GM12878 (cell line): ENCODE measurements around the gene NFE2L1. TPM values are rescaled to one million over a fixed set of nuclear protein-coding genes. Genes with fewer than 3 reads are reported as not detected.

Experiments used
- ASH2L ChIP-seq: fragments of 300-600, 200-600 bp; sonication (generic); IDR thresholded peaks from 2 replicates; pipeline ENCODE4 v1.6.1; 2017; ENCODE audit warnings: low read depth, mild to moderate bottlenecking, borderline replicate concordance
- BCL11A ChIP-seq: IDR thresholded peaks from 2 replicates; pipeline ENCODE4 v1.6.1; 2011; ENCODE audit warnings: low read depth, low read length
- CBFB ChIP-seq: IDR thresholded peaks from 2 replicates; pipeline ENCODE4 v1.6.1; 2016; ENCODE audit warnings: antibody characterized with exemption, low read depth
- CBX3 ChIP-seq: fragments of 200-600 bp; sonication (generic); IDR thresholded peaks from 2 replicates; pipeline ENCODE4 v1.6.1; 2016; ENCODE audit warnings: low read depth, borderline replicate concordance
- CREB1 ChIP-seq: IDR thresholded peaks from 2 replicates; pipeline ENCODE4 v1.6.1; 2012; ENCODE audit warnings: low read depth, mild to moderate bottlenecking, inconsistent platforms
- GATAD2B ChIP-seq: fragments of 450-650 bp; conservative IDR thresholded peaks from 2 replicates; pipeline ENCODE4 v1.6.1; 2017; ENCODE audit warnings: low read depth, mild to moderate bottlenecking, moderate library complexity
- HDAC2 ChIP-seq: fragments of 200-600 bp; sonication (generic); IDR thresholded peaks from 2 replicates; pipeline ENCODE4 v1.6.1; 2017
- JUNB ChIP-seq: IDR thresholded peaks from 2 replicates; pipeline ENCODE4 v1.6.1; 2016; ENCODE audit warnings: antibody characterized with exemption, mild to moderate bottlenecking
- KLF5 ChIP-seq: fragments of 450-650 bp; IDR thresholded peaks from 2 replicates; pipeline ENCODE4 v1.6.1; 2014; ENCODE audit warnings: mild to moderate bottlenecking; ENCODE audit not compliant: partially characterized antibody
- MXI1 ChIP-seq: fragments of 150-350 bp; IDR thresholded peaks from 2 replicates; pipeline ENCODE4 v1.6.1; 2011; ENCODE audit warnings: low read depth, mild to moderate bottlenecking, inconsistent platforms, low read length, improper control_type of control experiment
- NFYB ChIP-seq: IDR thresholded peaks from 2 replicates; pipeline ENCODE4 v1.6.1; 2011; ENCODE audit warnings: low read depth, mild to moderate bottlenecking, low read length, improper control_type of control experiment, moderate library complexity; ENCODE audit not compliant: insufficient read depth
- NRF1 ChIP-seq: conservative IDR thresholded peaks from 2 replicates; pipeline ENCODE4 v1.6.1; 2011; ENCODE audit warnings: mild to moderate bottlenecking, low read depth, low read length, improper control_type of control experiment
- PML ChIP-seq: IDR thresholded peaks from 2 replicates; pipeline ENCODE4 v1.6.1; 2012; ENCODE audit warnings: low read length, inconsistent platforms
- POLR2AphosphoS5 ChIP-seq: IDR thresholded peaks from 2 replicates; pipeline ENCODE4 v1.6.1; 2011; ENCODE audit warnings: mild to moderate bottlenecking, low read length, inconsistent platforms
- SMAD1 ChIP-seq: fragments of 450-650 bp; IDR thresholded peaks from 2 replicates; pipeline ENCODE4 v1.6.1; 2018; ENCODE audit warnings: mild to moderate bottlenecking, low read depth; ENCODE audit not compliant: partially characterized antibody
- STAT3 ChIP-seq: IDR thresholded peaks from 2 replicates; pipeline ENCODE4 v1.6.1; 2011; ENCODE audit warnings: low read depth, low read length, improper control_type of control experiment
- TAF1 ChIP-seq: IDR thresholded peaks from 2 replicates; pipeline ENCODE4 v1.6.1; 2011; ENCODE audit warnings: mild to moderate bottlenecking, low read depth, low read length, borderline replicate concordance
- TBL1XR1 ChIP-seq: IDR thresholded peaks from 2 replicates; pipeline ENCODE4 v1.6.1; 2012; ENCODE audit warnings: low read depth, low read length, improper control_type of control experiment
- TCF12 ChIP-seq: IDR thresholded peaks from 2 replicates; pipeline ENCODE4 v1.6.1; 2011; ENCODE audit warnings: low read depth, mild to moderate bottlenecking, low read length
- polyA plus RNA-seq, 11 experiments: library from polyadenylated mRNA; depleted of rRNA in 4 of 11; unstranded in 6 of 11; stranded (reverse) in 5 of 11; fragments of >200 nt; fragmentation: Nextera tagmentation in 4 of 11; fragmentation: Illumina TruSeq in 1 of 11; extraction: Ambion mirVana in 4 of 11; extraction: Trizol in 1 of 11; gene quantifications; 1 replicate in 1 of 11; 2 replicates in 10 of 11; pipeline versions ENCODE4 v1.2.1 to v1.2.3, GENCODE V29; 2011 to 2016; ENCODE audit warnings: inconsistent platforms in 2 of 11, missing spikeins in 2 of 11, low read depth in 1 of 11
- total RNA-seq, 4 experiments: library from RNA; depleted of rRNA in 3 of 4; stranded (reverse); fragments of >200 nt in 3 of 4; fragmentation: Illumina TruSeq in 1 of 4; extraction: Trizol in 1 of 4; gene quantifications; 2 replicates each; pipeline versions ENCODE4 v1.2.1 to v1.2.3, GENCODE V29; 2013 to 2021
- TF ChIP-seq, protein P1 (sequence below): fragments of 450-650 bp; IDR thresholded peaks from 2 replicates; pipeline ENCODE4 v1.6.1; 2017; ENCODE audit warnings: mild to moderate bottlenecking, moderate library complexity
- TF ChIP-seq, protein P2 (sequence below): IDR thresholded peaks from 2 replicates; pipeline ENCODE4 v1.6.1; 2011; ENCODE audit warnings: low read depth, low read length, improper control_type of control experiment, borderline replicate concordance
- TF ChIP-seq, protein P3 (sequence below): IDR thresholded peaks from 2 replicates; pipeline ENCODE4 v1.6.1; 2011; ENCODE audit warnings: borderline replicate concordance, low read depth, mild to moderate bottlenecking, moderate library complexity, mixed read lengths, low read length; ENCODE audit not compliant: insufficient read depth; ENCODE audit errors: extremely low read length
- TF ChIP-seq, protein P4 (sequence below): fragments of 450-650 bp; IDR thresholded peaks from 2 replicates; pipeline ENCODE4 v1.6.1; 2016; ENCODE audit warnings: mild to moderate bottlenecking

Gene NFE2L1
- total and polyA plus RNA-seq, 10 of the 15 experiments (the other 5 are each of a cell fraction or from before 2014, with no cell fraction given) = 3.8 to 104 (median 26.4) TPM

DNA sequence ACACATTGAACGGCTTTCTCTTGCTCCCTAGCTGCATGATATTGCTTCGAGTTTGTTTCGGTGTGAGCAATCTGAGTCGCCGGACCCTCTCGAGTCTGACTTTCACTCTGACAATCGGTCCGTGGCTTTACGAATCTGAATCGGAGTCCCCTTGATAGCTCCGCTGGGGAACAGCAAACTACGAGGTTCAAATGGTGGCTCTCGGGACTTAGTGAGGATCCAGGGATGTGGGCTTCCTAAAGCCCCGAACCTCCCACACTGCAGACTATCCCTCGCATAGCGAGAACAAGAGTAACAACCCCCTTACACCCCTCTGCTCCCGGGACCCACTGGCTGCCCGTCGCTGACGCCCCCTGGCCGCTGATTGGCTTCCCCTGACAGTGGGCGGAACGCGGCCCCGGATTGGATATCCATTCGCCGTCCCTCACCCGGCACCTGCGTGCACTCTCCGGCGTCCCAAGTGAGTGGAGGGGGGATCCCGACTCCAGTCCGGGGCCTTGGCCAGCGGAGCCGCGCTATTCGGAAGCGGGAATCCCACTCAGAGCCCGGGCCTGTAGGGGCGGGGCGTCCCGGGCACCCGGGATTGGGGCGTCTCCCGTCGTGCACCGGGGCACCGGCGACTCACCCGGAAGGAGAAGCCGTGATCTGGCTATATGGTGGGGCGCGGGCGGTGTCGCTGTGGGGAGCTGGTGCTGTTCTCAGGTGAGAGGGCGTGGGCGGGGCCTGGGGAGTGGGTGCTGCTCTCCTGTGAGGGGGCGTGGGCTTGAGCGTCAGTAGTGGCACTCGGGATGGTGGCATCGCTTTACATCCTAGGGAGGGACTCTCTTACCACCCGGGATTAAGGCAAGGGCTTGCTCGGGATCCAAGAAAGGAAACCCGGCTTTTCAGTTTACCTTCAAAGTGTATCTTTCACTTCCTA, 59.2 kb downstream of the NFE2L1 start, which contains the start of gene SNX11 (continued):
- peak; percentile 22 for TF ChIP-seq SMAD1
- TF ChIP-seq POLR2AphosphoS5 = peak; percentile 82
- peak; percentile 52; the same call in 1 of the 2 replicates for TF ChIP-seq MXI1
- no peak for TF ChIP-seq KLF5
- 0 out of 2 replicates have a peak, but pooled peaks have one; percentile 49 for TF ChIP-seq CREB1
- TF ChIP-seq STAT3 = no peak
- TF ChIP-seq, protein P1, sequence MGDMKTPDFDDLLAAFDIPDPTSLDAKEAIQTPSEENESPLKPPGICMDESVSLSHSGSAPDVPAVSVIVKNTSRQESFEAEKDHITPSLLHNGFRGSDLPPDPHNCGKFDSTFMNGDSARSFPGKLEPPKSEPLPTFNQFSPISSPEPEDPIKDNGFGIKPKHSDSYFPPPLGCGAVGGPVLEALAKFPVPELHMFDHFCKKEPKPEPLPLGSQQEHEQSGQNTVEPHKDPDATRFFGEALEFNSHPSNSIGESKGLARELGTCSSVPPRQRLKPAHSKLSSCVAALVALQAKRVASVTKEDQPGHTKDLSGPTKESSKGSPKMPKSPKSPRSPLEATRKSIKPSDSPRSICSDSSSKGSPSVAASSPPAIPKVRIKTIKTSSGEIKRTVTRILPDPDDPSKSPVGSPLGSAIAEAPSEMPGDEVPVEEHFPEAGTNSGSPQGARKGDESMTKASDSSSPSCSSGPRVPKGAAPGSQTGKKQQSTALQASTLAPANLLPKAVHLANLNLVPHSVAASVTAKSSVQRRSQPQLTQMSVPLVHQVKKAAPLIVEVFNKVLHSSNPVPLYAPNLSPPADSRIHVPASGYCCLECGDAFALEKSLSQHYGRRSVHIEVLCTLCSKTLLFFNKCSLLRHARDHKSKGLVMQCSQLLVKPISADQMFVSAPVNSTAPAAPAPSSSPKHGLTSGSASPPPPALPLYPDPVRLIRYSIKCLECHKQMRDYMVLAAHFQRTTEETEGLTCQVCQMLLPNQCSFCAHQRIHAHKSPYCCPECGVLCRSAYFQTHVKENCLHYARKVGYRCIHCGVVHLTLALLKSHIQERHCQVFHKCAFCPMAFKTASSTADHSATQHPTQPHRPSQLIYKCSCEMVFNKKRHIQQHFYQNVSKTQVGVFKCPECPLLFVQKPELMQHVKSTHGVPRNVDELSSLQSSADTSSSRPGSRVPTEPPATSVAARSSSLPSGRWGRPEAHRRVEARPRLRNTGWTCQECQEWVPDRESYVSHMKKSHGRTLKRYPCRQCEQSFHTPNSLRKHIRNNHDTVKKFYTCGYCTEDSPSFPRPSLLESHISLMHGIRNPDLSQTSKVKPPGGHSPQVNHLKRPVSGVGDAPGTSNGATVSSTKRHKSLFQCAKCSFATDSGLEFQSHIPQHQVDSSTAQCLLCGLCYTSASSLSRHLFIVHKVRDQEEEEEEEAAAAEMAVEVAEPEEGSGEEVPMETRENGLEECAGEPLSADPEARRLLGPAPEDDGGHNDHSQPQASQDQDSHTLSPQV = no peak
- TF ChIP-seq JUNB = no peak
- TF ChIP-seq GATAD2B = peak; percentile 42; the same call in 1 of the 2 replicates
- no peak for TF ChIP-seq CBX3
- no peak for TF ChIP-seq TBL1XR1
- TF ChIP-seq, protein P2, sequence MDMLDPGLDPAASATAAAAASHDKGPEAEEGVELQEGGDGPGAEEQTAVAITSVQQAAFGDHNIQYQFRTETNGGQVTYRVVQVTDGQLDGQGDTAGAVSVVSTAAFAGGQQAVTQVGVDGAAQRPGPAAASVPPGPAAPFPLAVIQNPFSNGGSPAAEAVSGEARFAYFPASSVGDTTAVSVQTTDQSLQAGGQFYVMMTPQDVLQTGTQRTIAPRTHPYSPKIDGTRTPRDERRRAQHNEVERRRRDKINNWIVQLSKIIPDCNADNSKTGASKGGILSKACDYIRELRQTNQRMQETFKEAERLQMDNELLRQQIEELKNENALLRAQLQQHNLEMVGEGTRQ = no peak
- 0 out of 2 replicates have a peak, but pooled peaks have one; percentile 31 for TF ChIP-seq CBFB
- peak; percentile 86; the same call in 1 of the 2 replicates for TF ChIP-seq PML
- TF ChIP-seq ASH2L = peak; percentile 41; the same call in 1 of the 2 replicates
- no peak for TF ChIP-seq HDAC2
- no peak for TF ChIP-seq NRF1
- TF ChIP-seq, protein P3, sequence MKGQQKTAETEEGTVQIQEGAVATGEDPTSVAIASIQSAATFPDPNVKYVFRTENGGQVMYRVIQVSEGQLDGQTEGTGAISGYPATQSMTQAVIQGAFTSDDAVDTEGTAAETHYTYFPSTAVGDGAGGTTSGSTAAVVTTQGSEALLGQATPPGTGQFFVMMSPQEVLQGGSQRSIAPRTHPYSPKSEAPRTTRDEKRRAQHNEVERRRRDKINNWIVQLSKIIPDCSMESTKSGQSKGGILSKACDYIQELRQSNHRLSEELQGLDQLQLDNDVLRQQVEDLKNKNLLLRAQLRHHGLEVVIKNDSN = no peak
- peak; percentile 98 for TF ChIP-seq NFYB
- no peak for TF ChIP-seq BCL11A
- TF ChIP-seq TCF12 = peak; percentile 13; the same call in 1 of the 2 replicates
- peak; percentile 69; the same call in 1 of the 2 replicates for TF ChIP-seq TAF1
- TF ChIP-seq, protein P4, sequence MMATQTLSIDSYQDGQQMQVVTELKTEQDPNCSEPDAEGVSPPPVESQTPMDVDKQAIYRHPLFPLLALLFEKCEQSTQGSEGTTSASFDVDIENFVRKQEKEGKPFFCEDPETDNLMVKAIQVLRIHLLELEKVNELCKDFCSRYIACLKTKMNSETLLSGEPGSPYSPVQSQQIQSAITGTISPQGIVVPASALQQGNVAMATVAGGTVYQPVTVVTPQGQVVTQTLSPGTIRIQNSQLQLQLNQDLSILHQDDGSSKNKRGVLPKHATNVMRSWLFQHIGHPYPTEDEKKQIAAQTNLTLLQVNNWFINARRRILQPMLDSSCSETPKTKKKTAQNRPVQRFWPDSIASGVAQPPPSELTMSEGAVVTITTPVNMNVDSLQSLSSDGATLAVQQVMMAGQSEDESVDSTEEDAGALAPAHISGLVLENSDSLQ = peak; percentile 95
